K562 (cell line): ENCODE results near the gene KMO.

Source experiments
- ATF2 ChIP-seq: sonication (generic); formaldehyde crosslinking; IDR thresholded peaks from 2 replicates; pipeline ENCODE4 v1.8.1; 2022; ENCODE audit warnings: missing genetic modification reagents
- CHD1 ChIP-seq: fragments of 200-600 bp; sonication (generic); IDR thresholded peaks from one replicate; pipeline ENCODE4 v1.6.1; 2012; ENCODE audit warnings: mild to moderate bottlenecking, moderate library complexity, low read length, inconsistent platforms
- FOSL1 ChIP-seq: fragments of 200-800 bp; sonication (Bioruptor generic); conservative IDR thresholded peaks from 2 replicates; pipeline ENCODE4 v1.6.1; 2016; ENCODE audit warnings: missing genetic modification characterization, missing compliant biosample characterization
- POLR2A ChIP-seq: fragments of 450-650 bp; conservative IDR thresholded peaks from 2 replicates; pipeline ENCODE4 v1.6.1; 2016
- POLR2AphosphoS5 ChIP-seq: IDR thresholded peaks from 2 replicates; pipeline ENCODE4 v1.6.1; 2011; ENCODE audit warnings: mild to moderate bottlenecking, low read depth, low read length, moderate library complexity; ENCODE audit not compliant: control insufficient read depth, insufficient read depth
- RAD21 ChIP-seq, 2 experiments: fragments of 250-450 bp in 1 of 2; fragments of 450-650 bp in 1 of 2; sonication (Bioruptor Pico) in 1 of 2; formaldehyde crosslinking in 1 of 2; IDR thresholded peaks in 1 of 2; conservative IDR thresholded peaks in 1 of 2; 2 replicates each; pipeline versions ENCODE4 v1.4.0 to v1.8.0; 2020 to 2022; ENCODE audit warnings: mild to moderate bottlenecking in 2 of 2, moderate library complexity in 1 of 2
- TEAD4 ChIP-seq, 2 experiments: sonication (generic) in 1 of 2; formaldehyde crosslinking in 1 of 2; IDR thresholded peaks; 2 replicates each; pipeline versions ENCODE4 v1.6.1 to v1.8.0; 2012 to 2022; ENCODE audit warnings: borderline replicate concordance in 1 of 2, inconsistent platforms in 1 of 2, low read length in 1 of 2, mild to moderate bottlenecking in 1 of 2, missing genetic modification reagents in 1 of 2
- ZNF239 ChIP-seq: fragments of 250-450 bp; sonication (Bioruptor Pico); IDR thresholded peaks from 2 replicates; pipeline ENCODE4 v1.4.0; 2020; ENCODE audit warnings: mild to moderate bottlenecking
- TF ChIP-seq, protein P1 (sequence below), 2 experiments: fragments of 450-650 bp; formaldehyde crosslinking in 1 of 2; IDR thresholded peaks; 2 replicates each; pipeline versions ENCODE4 v1.4.0 to v1.6.1; 2014 to 2020; ENCODE audit warnings: mild to moderate bottlenecking in 2 of 2, borderline replicate concordance in 1 of 2, low read depth in 1 of 2
- TF ChIP-seq, protein P2 (sequence below), 2 experiments: fragments of 200-800 bp in 1 of 2; sonication (Bioruptor generic) in 1 of 2; sonication (generic) in 1 of 2; formaldehyde crosslinking in 1 of 2; IDR thresholded peaks in 1 of 2; conservative IDR thresholded peaks in 1 of 2; 2 replicates each; pipeline versions ENCODE4 v1.5.0 to v1.6.1; 2016 to 2020; ENCODE audit warnings: missing compliant biosample characterization in 1 of 2, missing genetic modification characterization in 1 of 2, missing genetic modification reagents in 1 of 2

DNA sequence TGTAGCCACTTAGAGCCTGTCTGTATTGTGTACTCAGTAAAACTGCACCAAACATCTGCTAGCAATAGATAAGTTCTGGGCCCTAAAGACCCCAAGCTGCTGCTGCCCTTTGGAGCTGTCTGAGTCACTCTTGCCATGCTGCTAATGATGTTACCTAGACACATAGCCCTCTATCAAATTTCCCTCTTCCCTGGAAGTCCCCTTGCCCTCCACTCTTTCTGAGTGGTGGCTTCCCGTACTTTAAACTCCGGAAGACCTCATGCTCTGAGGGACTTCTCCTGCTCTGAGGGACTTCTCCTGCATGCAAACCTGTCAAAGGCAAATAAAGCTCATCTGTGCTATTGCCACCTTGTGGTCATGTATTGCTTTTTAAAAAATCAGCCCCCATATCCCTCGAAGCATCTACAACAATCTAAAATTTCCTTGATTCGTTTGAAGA lies 46.6 kb upstream of the KMO start:
- no peak for TF ChIP-seq POLR2A
- TF ChIP-seq, protein P1, sequence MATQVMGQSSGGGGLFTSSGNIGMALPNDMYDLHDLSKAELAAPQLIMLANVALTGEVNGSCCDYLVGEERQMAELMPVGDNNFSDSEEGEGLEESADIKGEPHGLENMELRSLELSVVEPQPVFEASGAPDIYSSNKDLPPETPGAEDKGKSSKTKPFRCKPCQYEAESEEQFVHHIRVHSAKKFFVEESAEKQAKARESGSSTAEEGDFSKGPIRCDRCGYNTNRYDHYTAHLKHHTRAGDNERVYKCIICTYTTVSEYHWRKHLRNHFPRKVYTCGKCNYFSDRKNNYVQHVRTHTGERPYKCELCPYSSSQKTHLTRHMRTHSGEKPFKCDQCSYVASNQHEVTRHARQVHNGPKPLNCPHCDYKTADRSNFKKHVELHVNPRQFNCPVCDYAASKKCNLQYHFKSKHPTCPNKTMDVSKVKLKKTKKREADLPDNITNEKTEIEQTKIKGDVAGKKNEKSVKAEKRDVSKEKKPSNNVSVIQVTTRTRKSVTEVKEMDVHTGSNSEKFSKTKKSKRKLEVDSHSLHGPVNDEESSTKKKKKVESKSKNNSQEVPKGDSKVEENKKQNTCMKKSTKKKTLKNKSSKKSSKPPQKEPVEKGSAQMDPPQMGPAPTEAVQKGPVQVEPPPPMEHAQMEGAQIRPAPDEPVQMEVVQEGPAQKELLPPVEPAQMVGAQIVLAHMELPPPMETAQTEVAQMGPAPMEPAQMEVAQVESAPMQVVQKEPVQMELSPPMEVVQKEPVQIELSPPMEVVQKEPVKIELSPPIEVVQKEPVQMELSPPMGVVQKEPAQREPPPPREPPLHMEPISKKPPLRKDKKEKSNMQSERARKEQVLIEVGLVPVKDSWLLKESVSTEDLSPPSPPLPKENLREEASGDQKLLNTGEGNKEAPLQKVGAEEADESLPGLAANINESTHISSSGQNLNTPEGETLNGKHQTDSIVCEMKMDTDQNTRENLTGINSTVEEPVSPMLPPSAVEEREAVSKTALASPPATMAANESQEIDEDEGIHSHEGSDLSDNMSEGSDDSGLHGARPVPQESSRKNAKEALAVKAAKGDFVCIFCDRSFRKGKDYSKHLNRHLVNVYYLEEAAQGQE (IDR thresholded peaks at IDR 0.05; ENCODE audit: borderline replicate concordance): peak; percentile 16; the same call in 1 of the 2 replicates
- TF ChIP-seq, protein P1 (CRISPR knock-in tag; IDR thresholded peaks at IDR 0.05; ENCODE audit: low read depth): no peak
- peak; percentile 81 for TF ChIP-seq FOSL1 (tag)
- 0 out of 2 replicates have a peak, but pooled peaks have one; percentile 31 for TF ChIP-seq POLR2AphosphoS5
- TF ChIP-seq TEAD4 (IDR thresholded peaks at IDR 0.05; ENCODE audit: low read length): peak; percentile 46; the same call in 1 of the 2 replicates
- no peak for TF ChIP-seq TEAD4 (CRISPR knock-in tag; IDR thresholded peaks at IDR 0.05; ENCODE audit: borderline replicate concordance)
- TF ChIP-seq ZNF239 (CRISPR knock-in tag): no peak
- TF ChIP-seq, protein P2, sequence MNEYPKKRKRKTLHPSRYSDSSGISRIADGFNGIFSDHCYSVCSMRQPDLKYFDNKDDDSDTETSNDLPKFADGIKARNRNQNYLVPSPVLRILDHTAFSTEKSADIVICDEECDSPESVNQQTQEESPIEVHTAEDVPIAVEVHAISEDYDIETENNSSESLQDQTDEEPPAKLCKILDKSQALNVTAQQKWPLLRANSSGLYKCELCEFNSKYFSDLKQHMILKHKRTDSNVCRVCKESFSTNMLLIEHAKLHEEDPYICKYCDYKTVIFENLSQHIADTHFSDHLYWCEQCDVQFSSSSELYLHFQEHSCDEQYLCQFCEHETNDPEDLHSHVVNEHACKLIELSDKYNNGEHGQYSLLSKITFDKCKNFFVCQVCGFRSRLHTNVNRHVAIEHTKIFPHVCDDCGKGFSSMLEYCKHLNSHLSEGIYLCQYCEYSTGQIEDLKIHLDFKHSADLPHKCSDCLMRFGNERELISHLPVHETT (CRISPR knock-in tag; conservative IDR thresholded peaks at IDR 0.05 in 1 of 2, IDR thresholded peaks at IDR 0.05 in 1 of 2): no peak
- no peak for TF ChIP-seq ATF2 (CRISPR knock-in tag)
- no peak for TF ChIP-seq CHD1
- TF ChIP-seq RAD21 (CRISPR knock-in tag; conservative IDR thresholded peaks at IDR 0.05 in 1 of 2, IDR thresholded peaks at IDR 0.05 in 1 of 2): peak; percentile 34 to 71; a peak in 3 of 4 replicates
